Measurements from ENCODE around the gene SUSD1.

DNA sequence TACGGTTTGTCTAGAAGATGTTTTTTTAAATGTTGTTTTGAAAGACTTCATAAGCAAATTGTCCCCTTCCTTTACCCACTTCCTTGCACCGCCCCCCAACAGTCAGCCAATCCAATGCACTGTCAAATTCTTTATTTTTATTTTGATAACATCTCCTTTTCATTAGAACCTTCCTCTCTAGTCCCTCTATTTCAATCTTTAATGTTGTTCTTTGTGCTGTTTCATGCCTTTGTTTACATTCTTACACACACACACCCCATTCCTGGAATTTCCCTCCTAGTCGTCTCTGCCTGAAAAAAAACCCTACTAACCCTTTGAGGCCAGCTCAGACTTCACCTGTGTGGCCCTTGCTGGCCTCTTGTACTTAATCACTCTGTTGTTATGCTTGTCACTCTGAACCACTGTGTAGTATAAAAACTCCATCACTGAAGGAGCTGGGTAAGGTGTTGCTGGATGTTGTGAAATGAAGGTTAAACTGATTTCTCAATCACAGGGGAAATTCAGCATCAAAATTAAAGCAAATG is 145.1 kb downstream of the SUSD1 start:
- TF ChIP-seq, protein P1, sequence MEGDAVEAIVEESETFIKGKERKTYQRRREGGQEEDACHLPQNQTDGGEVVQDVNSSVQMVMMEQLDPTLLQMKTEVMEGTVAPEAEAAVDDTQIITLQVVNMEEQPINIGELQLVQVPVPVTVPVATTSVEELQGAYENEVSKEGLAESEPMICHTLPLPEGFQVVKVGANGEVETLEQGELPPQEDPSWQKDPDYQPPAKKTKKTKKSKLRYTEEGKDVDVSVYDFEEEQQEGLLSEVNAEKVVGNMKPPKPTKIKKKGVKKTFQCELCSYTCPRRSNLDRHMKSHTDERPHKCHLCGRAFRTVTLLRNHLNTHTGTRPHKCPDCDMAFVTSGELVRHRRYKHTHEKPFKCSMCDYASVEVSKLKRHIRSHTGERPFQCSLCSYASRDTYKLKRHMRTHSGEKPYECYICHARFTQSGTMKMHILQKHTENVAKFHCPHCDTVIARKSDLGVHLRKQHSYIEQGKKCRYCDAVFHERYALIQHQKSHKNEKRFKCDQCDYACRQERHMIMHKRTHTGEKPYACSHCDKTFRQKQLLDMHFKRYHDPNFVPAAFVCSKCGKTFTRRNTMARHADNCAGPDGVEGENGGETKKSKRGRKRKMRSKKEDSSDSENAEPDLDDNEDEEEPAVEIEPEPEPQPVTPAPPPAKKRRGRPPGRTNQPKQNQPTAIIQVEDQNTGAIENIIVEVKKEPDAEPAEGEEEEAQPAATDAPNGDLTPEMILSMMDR (IDR thresholded peaks at IDR 0.05): no peak
- TF ChIP-seq POLR2A (IDR thresholded peaks at IDR 0.05): no peak

All from body of pancreas (tissue), 4 donors.